Left lung (tissue), 10 donors: Measurements from ENCODE around the gene TRERF1. TPM values are rescaled to one million over a fixed set of nuclear protein-coding genes. Genes with fewer than 3 reads are reported as not detected.
"Not testable (repeated sequence)": the region's sequence is repeated elsewhere in the genome, so short reads cannot be mapped to it uniquely, and the experiment has no call there.

Experiments
- ATAC-seq: fragments of 200-7000 bp; cut with Tn5 transposase; one replicate; pipeline ENCODE4 v1.9.1; 2020; ENCODE audit warnings: moderate library complexity
- DNase-seq, 4 donors: peaks; one replicate each; pipeline ENCODE4 v3.0.0-alpha.2; 2013 to 2020
- H3K27ac ChIP-seq, 2 donors: fragments of 200-600 bp; sonication (generic) in 1 of 2; one replicate each; pipeline versions ENCODE4 v1.5.0 to v1.8.0; 2020 to 2021
- H3K27me3 ChIP-seq, 2 donors: fragments of 200-600 bp; sonication (generic) in 1 of 2; one replicate each; pipeline versions ENCODE4 v1.5.0 to v1.8.0; 2020 to 2021
- H3K36me3 ChIP-seq, 2 donors: fragments of 200-600 bp; sonication (generic) in 1 of 2; one replicate each; pipeline versions ENCODE4 v1.5.0 to v1.8.0; 2020 to 2021
- H3K4me1 ChIP-seq, 2 donors: fragments of 200-600 bp; one replicate each; pipeline ENCODE4 v1.8.0; 2021
- H3K4me3 ChIP-seq, 2 donors: fragments of 200-600 bp; sonication (generic) in 1 of 2; one replicate each; pipeline versions ENCODE4 v1.5.0 to v1.8.0; 2020 to 2021; ENCODE audit warnings: mild to moderate bottlenecking in 1 of 2
- H3K9me3 ChIP-seq, 2 donors: fragments of 200-600 bp; sonication (generic) in 1 of 2; one replicate each; pipeline versions ENCODE4 v1.5.0 to v1.8.0; 2020 to 2021
- intact Hi-C, 2 donors: fragments of 100-400 bp; cut with DNase I; formaldehyde crosslinking; loops; one replicate each; pipeline versions ENCODE4 v1.11.2 to v1.14.2; 2022
- polyA plus RNA-seq, 6 donors: library from polyadenylated mRNA; unstranded; fragments of 120-200 nt; gene quantifications; one replicate each; pipeline ENCODE4 v1.2.1, GENCODE V29; 2013; ENCODE audit not compliant: insufficient read length in 6 of 6
- total RNA-seq, 2 donors: library from RNA; stranded (reverse); fragmentation: NEBNext Ultra II Directional; extraction: Animal tissue kit (Norgen Biotek cat#: 25700); gene quantifications; one replicate each; pipeline ENCODE4 v1.2.1, GENCODE V29; 2021
- TF ChIP-seq, protein P1 (sequence below), 2 donors: fragments of 200-600 bp; sonication (generic) in 1 of 2; IDR thresholded peaks; one replicate each; pipeline versions ENCODE4 v1.5.0 to v1.8.0; 2021; ENCODE audit warnings: antibody characterized with exemption in 2 of 2
- donor health status: DM: no; HTN: yes; CAD: no.
- donor health status: DM: no; HTN: no; CAD: no.

TRERF1 gene
- total and polyA plus RNA-seq, 8 donors = 3.7 to 24.9 (median 20.7) TPM

DNA sequence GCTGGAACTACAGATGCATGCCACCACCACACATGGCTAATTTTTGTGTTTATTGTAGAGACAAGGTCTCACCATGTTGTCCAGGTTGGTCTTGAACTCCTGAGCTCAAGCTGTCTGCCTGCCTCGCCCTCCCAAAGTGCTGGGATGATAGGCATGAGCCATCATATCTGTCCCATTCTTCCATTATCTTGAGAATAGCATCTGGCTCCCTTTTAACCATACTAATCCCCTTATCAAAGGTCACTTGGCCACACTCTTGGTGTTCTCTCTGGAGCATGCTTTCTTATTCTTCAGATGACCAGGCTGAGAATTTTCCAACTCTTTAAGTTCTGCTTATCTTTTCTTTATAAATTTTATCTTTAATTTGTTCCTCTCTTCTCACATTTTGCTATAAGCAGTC is 15.9 kb upstream of the TRERF1 start:
- no peak for ATAC-seq
- TF ChIP-seq, protein P1, sequence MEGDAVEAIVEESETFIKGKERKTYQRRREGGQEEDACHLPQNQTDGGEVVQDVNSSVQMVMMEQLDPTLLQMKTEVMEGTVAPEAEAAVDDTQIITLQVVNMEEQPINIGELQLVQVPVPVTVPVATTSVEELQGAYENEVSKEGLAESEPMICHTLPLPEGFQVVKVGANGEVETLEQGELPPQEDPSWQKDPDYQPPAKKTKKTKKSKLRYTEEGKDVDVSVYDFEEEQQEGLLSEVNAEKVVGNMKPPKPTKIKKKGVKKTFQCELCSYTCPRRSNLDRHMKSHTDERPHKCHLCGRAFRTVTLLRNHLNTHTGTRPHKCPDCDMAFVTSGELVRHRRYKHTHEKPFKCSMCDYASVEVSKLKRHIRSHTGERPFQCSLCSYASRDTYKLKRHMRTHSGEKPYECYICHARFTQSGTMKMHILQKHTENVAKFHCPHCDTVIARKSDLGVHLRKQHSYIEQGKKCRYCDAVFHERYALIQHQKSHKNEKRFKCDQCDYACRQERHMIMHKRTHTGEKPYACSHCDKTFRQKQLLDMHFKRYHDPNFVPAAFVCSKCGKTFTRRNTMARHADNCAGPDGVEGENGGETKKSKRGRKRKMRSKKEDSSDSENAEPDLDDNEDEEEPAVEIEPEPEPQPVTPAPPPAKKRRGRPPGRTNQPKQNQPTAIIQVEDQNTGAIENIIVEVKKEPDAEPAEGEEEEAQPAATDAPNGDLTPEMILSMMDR (IDR thresholded peaks at IDR 0.05) = no peak

DNA sequence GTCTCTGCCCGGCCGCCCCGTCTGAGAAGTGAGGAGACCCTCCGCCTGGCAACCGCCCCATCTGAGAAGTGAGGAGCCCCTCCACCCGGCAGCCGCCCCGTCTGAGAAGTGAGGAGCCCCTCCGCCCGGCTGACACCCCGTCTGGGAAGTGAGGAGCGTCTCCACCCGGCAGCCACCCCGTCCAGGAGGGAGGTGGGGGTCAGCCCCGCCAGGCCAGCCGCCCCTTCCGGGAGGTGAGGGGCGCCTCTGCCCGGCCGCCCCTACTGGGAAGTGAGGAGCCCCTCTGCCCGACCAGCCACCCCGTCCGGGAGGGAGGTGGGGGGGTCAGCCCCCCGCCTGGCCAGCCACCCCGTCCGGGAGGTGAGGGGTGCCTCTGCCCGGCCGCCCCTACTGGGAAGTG is 14.7 kb upstream of the TRERF1 start:
- DNase-seq, H3K27me3 ChIP-seq, H3K4me1 ChIP-seq, H3K27ac ChIP-seq, ATAC-seq, intact Hi-C loops, H3K4me3 ChIP-seq, H3K36me3 ChIP-seq: not testable (repeated sequence)
- peaks cover 3 to 12% of the 10 kb centered on the region in 2 donors for H3K9me3 ChIP-seq

More for the DNA sequence above, 15.9 kb upstream of the TRERF1 start:
- Histone ChIP-seq H3K36me3 (no peaks in the 10 kb centered on the region), H3K4me3 (no peak overlapping the region), H3K27ac (no peak overlapping the region), H3K9me3 (peaks cover 3 to 12% of the 10 kb centered on the region in 2 donors), H3K27me3 (no peaks in the 10 kb centered on the region), H3K4me1 (no peaks in the 10 kb centered on the region)
- intact Hi-C loops = no loop called here
- no peak for DNase-seq

DNA sequence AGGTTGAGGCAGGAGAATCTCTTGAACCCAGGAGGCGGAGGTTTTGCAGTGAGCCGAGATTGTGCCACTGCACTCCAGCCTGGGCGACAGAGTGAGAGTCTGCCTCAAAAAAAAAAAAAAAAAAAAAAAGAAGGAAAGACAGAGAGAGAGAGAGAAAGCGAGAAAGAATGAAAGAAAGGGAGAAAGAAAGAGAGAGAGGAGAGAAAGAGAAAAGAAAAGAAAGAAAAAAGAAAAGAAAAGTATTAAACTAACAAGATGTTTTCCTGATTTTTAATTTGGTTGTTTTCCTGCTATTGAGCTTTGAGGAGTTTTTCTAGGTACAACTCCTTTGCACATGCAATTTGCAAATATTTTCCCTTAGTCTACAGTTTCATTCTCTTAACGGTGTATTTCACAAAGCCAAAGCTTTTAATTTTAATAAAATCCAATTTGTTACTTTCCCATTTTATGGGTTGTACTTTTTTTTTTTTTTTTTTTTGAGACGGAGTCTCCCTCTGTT is 10.8 kb upstream of the TRERF1 start:
- no peaks in the 10 kb centered on the region for H3K4me1 ChIP-seq
- no peak for DNase-seq
- intact Hi-C loops = no loop called here
- H3K27ac ChIP-seq = no peak overlapping the region
- TF ChIP-seq, protein P1 (IDR thresholded peaks at IDR 0.05) = no peak
- H3K4me3 ChIP-seq = no peak overlapping the region
- no peaks in the 10 kb centered on the region for H3K27me3 ChIP-seq
- no peaks in the 10 kb centered on the region for H3K9me3 ChIP-seq
- no peaks in the 10 kb centered on the region for H3K36me3 ChIP-seq
- no peak for ATAC-seq

DNA sequence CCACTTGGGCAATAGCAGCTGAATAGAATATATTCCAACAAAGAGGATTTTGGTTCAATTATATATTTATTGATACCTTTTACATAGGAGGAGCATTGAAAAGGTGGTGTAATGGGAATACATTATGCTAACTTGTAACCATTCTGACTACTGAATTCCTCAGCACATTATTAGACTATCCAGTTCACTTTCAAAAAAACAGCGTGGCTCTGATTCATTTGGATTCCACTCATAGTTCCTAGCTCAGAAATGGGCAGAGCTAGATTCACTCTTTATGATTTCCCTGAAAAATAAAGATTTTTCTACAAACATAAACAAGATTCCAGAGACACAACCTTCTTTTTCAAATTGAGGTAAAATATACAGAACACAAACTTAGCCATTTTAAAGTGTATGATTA is 9.2 kb upstream of the TRERF1 start:
- no peak overlapping the region for H3K27ac ChIP-seq
- DNase-seq = no peak
- H3K4me3 ChIP-seq = no peak overlapping the region
- H3K9me3 ChIP-seq = no peaks in the 10 kb centered on the region
- TF ChIP-seq, protein P1 (IDR thresholded peaks at IDR 0.05) = no peak
- H3K4me1 ChIP-seq = no peaks in the 10 kb centered on the region
- no peak for ATAC-seq
- intact Hi-C loops = no loop called here
- no peaks in the 10 kb centered on the region for H3K36me3 ChIP-seq
- no peaks in the 10 kb centered on the region for H3K27me3 ChIP-seq

DNA sequence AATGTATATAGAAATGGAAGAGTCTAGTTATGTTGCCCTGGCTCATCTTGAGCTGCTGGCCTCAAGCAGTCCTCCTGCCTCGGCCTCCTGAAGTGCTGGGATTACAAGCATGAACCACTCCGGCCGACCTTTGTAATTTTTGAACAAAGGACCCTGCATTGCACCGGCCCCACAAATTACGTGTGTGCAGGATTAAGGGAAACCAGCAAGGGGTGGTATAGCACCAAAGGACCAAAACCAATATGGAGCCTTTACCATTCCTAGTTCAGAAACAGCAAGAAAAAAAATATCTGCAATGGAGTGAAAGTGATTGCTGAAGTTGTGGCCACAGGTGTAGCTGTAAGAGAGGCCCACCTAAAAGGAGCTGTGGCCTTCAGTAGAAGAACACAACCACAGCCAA is 8.2 kb upstream of the TRERF1 start:
- intact Hi-C loops = no loop called here
- Histone ChIP-seq H3K27ac (no peak overlapping the region), H3K27me3 (no peaks in the 10 kb centered on the region), H3K4me1 (no peaks in the 10 kb centered on the region), H3K36me3 (no peaks in the 10 kb centered on the region), H3K4me3 (no peak overlapping the region), H3K9me3 (no peaks in the 10 kb centered on the region)
- TF ChIP-seq, protein P1 (IDR thresholded peaks at IDR 0.05) = no peak
- ATAC-seq (no peak), DNase-seq (no peak)

DNA sequence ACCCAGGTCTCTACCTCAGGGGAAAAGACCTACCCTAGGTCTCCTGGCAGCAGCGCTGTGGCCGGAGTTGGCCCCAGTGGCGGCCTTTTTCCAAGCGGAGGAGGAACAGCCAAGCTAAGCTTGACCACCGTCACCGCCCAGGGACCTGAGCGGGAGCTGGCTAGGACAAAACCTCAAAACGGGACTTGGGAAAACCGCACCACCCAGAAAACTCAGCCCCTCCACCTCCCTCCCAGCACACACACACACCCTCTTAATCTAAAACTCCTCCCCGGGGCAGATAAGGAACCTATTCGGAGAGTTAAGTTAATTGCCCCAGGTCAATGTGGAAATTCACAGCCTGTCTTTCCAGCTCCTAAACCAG is 2.7 kb upstream of the TRERF1 start:
- DNase-seq = peak in 2 of 4 donors; percentile 34 to 80
- intact Hi-C loops = no loop called here

More for the DNA sequence above, 2.7 kb upstream of the TRERF1 start:
- Histone ChIP-seq H3K4me1 (peaks cover 8 to 33% of the 10 kb centered on the region in 2 donors), H3K4me3 (no peak overlapping the region), H3K36me3 (no peaks in the 10 kb centered on the region), H3K27me3 (peaks cover 0 to 21% of the 10 kb centered on the region in 2 donors), H3K27ac (no peak overlapping the region), H3K9me3 (no peaks in the 10 kb centered on the region)
- TF ChIP-seq, protein P1 (IDR thresholded peaks at IDR 0.05) = no peak
- ATAC-seq = no peak
